Measurements from ENCODE around the gene ZMYM5. TPM values are rescaled to one million over a fixed set of nuclear protein-coding genes. Genes with fewer than 3 reads are reported as not detected.
A peak's percentile ranks its signal among the peaks of the same experiment; 100 is the strongest.
"Not testable (repeated sequence)": the region's sequence is repeated elsewhere in the genome, so short reads cannot be mapped to it uniquely, and the experiment has no call there.

Gene ZMYM5
- total RNA-seq, 1 experiment from 2014 or later: 7.5 TPM

GRCh38 chr13:19860884-19861655, 2.4 kb downstream of the ZMYM5 start:
- H2AFZ ChIP-seq (ENCODE audit: low read length): no peak overlapping the region
- DNase-seq (peak; percentile 93), ATAC-seq (peak; percentile 33)
- no peak for TF ChIP-seq EZH2phosphoT487 (IDR thresholded peaks at IDR 0.05; ENCODE audit: borderline replicate concordance, low read length)
- peak overlapping the region; percentile 91 for H3K4me3 ChIP-seq (ENCODE audit: low read length)
- no peaks in the 10 kb centered on the region for H3K9me3 ChIP-seq (ENCODE audit: low read length)
- peaks cover 29% of the 10 kb centered on the region for H3K4me1 ChIP-seq (ENCODE audit: insufficient read depth, low read length)
- no TSS peak for BruUV-seq (replicated peaks)
- H3K27me3 ChIP-seq (ENCODE audit: low read length): no peaks in the 10 kb centered on the region
- ChIA-PET CTCF (interaction anchor here (0.7 kb wide), 1 partner anchor 16 kb away, joined by 8 read pairs; no protein-coding TSS in a partner anchor), POLR2A (ENCODE audit: unreplicated experiment) (interaction anchor here (0.5 to 2.2 kb wide), 3 partner anchors 15 to 237 kb away, joined by 4 to 15 read pairs (median 12); no protein-coding TSS in a partner anchor)
- H3K79me2 ChIP-seq (ENCODE audit: low read length): peaks cover 69% of the 10 kb centered on the region
- H3K9ac ChIP-seq (ENCODE audit: low read length): peak overlapping the region; percentile 82
- H3K36me3 ChIP-seq (ENCODE audit: low read depth, low read length): no peaks in the 10 kb centered on the region
- intact Hi-C loops (cut with micrococcal nuclease): loop anchor here (1.0 kb wide), 1 partner anchor 15 kb away; no protein-coding TSS in a partner anchor
- H3K27ac ChIP-seq (ENCODE audit: low read length): peak overlapping the region; percentile 79
- H4K20me1 ChIP-seq (ENCODE audit: low read length): peaks cover 5% of the 10 kb centered on the region; the same call in 1 of the 2 replicates
- no peaks in the 10 kb centered on the region for H3K9me2 ChIP-seq (replicated peaks; ENCODE audit: low read length)
- H3K4me2 ChIP-seq (ENCODE audit: low read length): peak overlapping the region; percentile 86
- peaks cover 4% of the 10 kb centered on the region for H3F3A ChIP-seq (ENCODE audit: low read length, unreplicated experiment)

GRCh38 chr13:19857637-19858036, 5.8 kb downstream of the ZMYM5 start:
- DNase-seq; H2AFZ ChIP-seq (ENCODE audit: low read length); H3K27me3 ChIP-seq (ENCODE audit: low read length); intact Hi-C loops (cut with micrococcal nuclease); H3K4me3 ChIP-seq (ENCODE audit: low read length); H3F3A ChIP-seq (ENCODE audit: low read length, unreplicated experiment); ATAC-seq; CTCF ChIA-PET; POLR2A ChIA-PET (ENCODE audit: unreplicated experiment); BruUV-seq (replicated peaks); H3K9me3 ChIP-seq (ENCODE audit: low read length); H4K20me1 ChIP-seq (ENCODE audit: low read length); H3K9ac ChIP-seq (ENCODE audit: low read length); H3K36me3 ChIP-seq (ENCODE audit: low read depth, low read length); H3K9me2 ChIP-seq (replicated peaks; ENCODE audit: low read length); H3K27ac ChIP-seq (ENCODE audit: low read length); H3K4me2 ChIP-seq (ENCODE audit: low read length): not testable (repeated sequence)
- Histone ChIP-seq H3K79me2 (ENCODE audit: low read length) (peaks cover 92% of the 10 kb centered on the region), H3K4me1 (ENCODE audit: insufficient read depth, low read length) (peaks cover 17% of the 10 kb centered on the region)

DNA sequence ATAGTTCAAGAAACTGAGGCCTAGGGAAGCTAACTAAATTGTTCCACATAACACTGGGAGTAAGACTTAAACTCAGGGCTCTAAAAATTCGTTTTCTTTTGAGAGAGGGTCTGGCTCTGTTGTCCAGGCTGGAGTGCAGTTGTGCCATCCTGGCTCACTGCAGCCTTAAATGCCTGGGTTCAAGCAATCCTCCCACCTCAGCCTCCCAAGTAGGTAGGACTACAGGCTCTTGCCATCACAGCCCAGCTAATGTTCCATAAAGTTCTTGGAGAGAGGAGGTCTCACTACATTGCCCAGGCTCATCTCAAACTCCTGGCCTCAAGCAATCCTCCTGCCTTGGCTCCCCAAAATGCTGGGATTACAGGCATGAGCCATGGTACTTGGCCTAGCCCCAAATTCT, 10.7 kb downstream of the ZMYM5 start:
- Histone ChIP-seq H3K9me2 (replicated peaks; ENCODE audit: low read length) (no peaks in the 10 kb centered on the region), H3K9me3 (ENCODE audit: low read length) (no peaks in the 10 kb centered on the region), H4K20me1 (ENCODE audit: low read length) (peaks cover 11% of the 10 kb centered on the region; the same call in 1 of the 2 replicates), H3K4me1 (ENCODE audit: insufficient read depth, low read length) (no peaks in the 10 kb centered on the region), H3K9ac (ENCODE audit: low read length) (no peak overlapping the region), H3K4me2 (ENCODE audit: low read length) (no peak overlapping the region), H3K79me2 (ENCODE audit: low read length) (peaks cover 87% of the 10 kb centered on the region), H3K36me3 (ENCODE audit: low read depth, low read length) (peaks cover 20% of the 10 kb centered on the region), H3K4me3 (ENCODE audit: low read length) (no peak overlapping the region), H3F3A (ENCODE audit: low read length, unreplicated experiment) (no peaks in the 10 kb centered on the region), H3K27ac (ENCODE audit: low read length) (no peak overlapping the region), H2AFZ (ENCODE audit: low read length) (no peak overlapping the region), H3K27me3 (ENCODE audit: low read length) (no peaks in the 10 kb centered on the region)
- TF ChIP-seq EZH2phosphoT487 (IDR thresholded peaks at IDR 0.05; ENCODE audit: borderline replicate concordance, low read length) (no peak), CTCF (conservative IDR thresholded peaks at IDR 0.05; ENCODE audit: low read depth, low read length) (no peak), EZH2 (IDR thresholded peaks at IDR 0.05; ENCODE audit: low read length, unreplicated experiment) (no peak)
- ChIA-PET POLR2A (ENCODE audit: unreplicated experiment) (no interaction called here), CTCF (no interaction called here)
- intact Hi-C loops (cut with micrococcal nuclease): no loop called here
- no TSS peak for BruUV-seq (replicated peaks)
- DNase-seq: no peak
- no peak for ATAC-seq
